GM12872 (cell line): Measurements from ENCODE around the gene TTLL6.

Experiments
- CTCF ChIP-seq: IDR thresholded peaks from 3 replicates; pipeline ENCODE4 v1.5.1; 2011; ENCODE audit warnings: low read depth, mild to moderate bottlenecking, low read length, moderate library complexity; ENCODE audit not compliant: insufficient read depth

TTLL6 gene

DNA sequence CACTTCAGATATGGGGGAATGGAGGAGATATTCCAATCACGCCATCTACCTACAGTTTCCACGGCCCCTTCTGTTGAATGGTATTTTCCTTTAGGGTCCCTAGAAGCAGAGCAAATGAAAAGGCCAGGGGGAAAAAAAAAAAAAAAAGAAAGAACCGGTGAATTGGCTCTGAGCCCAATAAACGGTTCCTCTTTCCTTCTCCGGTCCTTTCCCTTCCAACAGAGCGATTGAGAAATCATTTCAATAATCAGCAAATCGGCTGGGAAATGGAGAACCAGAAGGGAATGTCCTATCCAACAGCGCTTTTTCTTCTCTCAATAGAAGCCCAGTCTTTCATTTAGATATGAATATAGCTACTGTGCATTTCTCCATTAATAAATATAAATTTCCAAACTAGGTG lies 61.7 kb downstream of the TTLL6 start:
- no peak for TF ChIP-seq CTCF

DNA sequence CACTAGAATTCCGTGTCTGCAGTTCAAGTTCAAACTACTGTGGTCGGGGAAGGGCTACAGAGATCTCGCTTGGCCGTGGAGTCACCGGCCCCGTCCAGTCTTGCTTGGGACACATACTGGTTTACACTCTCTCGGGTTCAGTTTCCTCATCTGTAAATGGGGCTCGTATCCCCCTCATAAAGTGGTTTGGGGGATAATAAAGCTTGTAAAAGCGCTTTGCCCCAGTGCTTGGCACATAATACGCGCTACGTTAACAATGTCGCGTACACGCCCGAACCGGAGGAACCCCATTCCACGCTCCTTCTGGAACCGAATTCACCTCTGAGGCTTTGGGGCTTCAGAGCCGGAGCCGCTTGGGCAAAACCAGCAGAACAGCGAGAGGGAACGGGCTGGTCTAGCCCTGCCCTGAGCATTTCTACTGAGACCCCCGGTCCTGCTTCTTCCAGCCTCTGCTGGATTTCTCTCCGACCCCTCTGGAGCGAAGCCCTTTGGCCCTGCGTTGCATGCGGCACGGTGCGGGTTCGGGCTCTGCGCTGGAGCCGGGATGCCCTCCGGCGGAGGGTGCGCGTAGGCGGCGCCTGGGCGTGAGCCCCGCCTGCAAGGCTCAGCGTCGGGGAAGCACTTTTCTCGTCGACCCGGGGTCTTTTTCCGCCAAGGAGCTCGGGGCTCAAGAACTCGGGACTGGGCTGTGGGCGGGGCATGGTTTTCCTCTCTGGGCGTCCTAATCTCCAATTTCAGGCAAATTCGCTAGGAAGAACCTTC lies 62.3 kb downstream of the TTLL6 start:
- TF ChIP-seq CTCF = no peak

- TF ChIP-seq CTCF = no peak
Measured at GRCh38 chr17:48753794-48754499, 63.1 kb downstream of the TTLL6 start.

DNA sequence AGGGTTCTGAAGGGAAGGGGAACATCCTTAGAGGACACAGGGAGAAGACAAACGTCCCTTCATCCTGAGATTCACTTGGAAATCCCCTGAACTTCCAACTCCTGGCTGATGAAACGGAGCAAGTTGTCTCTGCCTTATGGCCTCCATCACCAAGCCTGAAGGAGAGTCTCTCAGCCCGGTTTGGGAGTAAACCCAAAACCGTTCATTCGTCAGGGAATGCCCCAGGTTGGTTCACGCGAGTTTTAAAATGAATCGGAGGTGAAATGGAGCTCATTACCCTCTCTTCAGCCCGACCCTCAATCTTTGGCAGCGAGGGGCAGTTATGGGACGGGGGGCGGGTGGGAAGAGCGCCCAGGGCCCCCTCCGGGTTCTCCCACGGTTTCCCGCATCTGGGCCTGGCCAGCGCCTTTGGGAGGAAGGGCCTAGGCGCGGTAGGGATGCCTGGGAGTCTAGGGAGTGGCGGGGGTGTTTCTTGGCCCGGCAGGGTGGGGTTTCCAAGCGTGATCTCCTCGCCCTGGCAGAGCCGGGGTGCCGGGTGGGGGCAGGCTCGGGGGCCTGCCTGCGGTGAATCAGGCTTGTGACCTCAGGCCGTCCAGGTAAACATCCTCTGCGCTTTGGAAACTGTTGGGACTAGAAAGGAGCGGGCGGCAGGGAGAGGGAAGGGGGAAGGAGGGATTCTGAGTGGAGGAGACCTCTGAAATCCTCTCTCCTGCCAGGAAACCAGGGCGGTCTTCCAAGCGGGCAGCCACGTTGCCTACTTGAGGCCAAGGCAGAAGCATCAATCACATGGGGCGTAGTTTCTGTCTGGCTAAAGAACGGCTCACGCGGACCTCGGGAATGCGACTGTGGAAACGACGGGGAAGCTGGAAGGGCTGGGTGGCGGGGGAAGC lies 64.4 kb downstream of the TTLL6 start:
- no peak for TF ChIP-seq CTCF

DNA sequence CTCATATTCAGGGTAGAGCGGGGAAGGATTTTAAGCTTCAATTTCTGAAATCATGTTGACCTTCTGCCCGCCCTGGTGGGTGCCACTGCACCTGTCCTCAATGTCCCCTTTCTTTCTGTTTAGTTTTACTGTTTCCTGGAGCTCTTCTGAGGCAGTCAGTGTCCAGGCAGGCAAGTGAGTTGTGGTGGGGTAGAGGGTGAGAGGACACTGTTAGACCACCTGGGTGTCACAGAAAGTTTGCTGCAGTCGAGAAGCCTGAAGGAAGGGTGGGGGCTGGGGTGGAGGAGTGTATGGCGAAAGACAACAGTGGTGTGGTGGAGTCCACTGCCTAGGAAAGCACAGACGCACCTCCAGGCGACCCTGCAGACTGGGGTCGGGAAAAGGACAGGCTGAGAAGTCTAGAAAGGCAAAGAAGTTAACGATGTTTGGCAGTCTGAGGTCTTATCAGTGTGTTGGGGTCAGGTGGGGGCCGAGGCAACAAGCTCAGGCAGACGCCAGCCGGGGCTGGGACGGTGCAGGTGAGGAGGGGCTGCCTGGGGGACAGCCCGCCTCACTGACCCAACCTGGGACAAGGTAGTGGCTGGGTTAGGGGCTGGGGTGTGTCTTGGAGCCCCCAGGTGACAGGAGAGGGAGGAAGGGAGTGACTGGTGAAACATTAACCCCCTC lies 65.2 kb downstream of the TTLL6 start:
- no peak for TF ChIP-seq CTCF

DNA sequence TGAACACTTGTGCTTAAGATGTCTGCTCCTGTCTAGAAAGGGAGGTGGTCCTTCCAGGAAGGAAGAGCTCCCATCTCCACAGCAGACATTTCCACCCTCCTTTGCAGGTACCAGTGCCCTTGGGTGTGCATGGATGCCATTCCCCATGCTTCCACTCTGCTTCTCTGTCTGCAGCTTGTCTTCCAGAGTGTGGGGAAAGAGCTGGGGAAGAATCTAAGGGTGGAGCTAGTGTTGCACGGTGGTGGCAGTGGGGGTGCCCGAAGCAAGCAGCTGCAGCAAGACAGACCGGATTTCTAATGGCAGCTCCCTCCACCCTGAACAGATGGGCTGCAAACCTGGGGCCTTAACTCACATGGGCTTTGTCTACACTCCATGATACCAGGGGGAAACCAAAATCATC lies 65.9 kb downstream of the TTLL6 start:
- TF ChIP-seq CTCF = no peak
